Spinal cord (tissue), 10 donors: Measurements from ENCODE around the gene SERPINC1. TPM values are rescaled to one million over a fixed set of nuclear protein-coding genes. Genes with fewer than 3 reads are reported as not detected.

ENCODE experiments used
- DNase-seq, 6 donors: peaks; one replicate each; pipeline versions ENCODE4 v3.0.0 to v3.0.0-alpha.2; 2013 to 2015; ENCODE audit warnings: low spot score in 6 of 6, low read depth in 4 of 6
- H3K27ac ChIP-seq: one replicate; pipeline ENCODE4 v1.5.1; 2013; ENCODE audit warnings: low read depth, low read length, control low read depth
- H3K27me3 ChIP-seq: one replicate; pipeline ENCODE4 v1.6.1; 2013; ENCODE audit warnings: low read length; ENCODE audit not compliant: control insufficient read depth, insufficient read depth
- H3K36me3 ChIP-seq: one replicate; pipeline ENCODE4 v1.6.1; 2013; ENCODE audit warnings: low read length; ENCODE audit not compliant: control insufficient read depth, insufficient read depth
- H3K4me1 ChIP-seq: one replicate; pipeline ENCODE4 v1.6.1; 2013; ENCODE audit warnings: low read length; ENCODE audit not compliant: control insufficient read depth, insufficient read depth
- H3K4me3 ChIP-seq: one replicate; pipeline ENCODE4 v1.5.1; 2013; ENCODE audit warnings: low read depth, low read length, control low read depth
- H3K9me3 ChIP-seq: one replicate; pipeline ENCODE4 v1.6.1; 2013; ENCODE audit warnings: low read length; ENCODE audit not compliant: control insufficient read depth, insufficient read depth
- WGBS: methylation state at CpG from one replicate; pipeline ENCODE4 v1.1.5; 2013; ENCODE audit warnings: missing lambda C conversion rate; ENCODE audit not compliant: insufficient coverage; 5-methylcytosine and 5-hydroxymethylcytosine counted together
- polyA plus RNA-seq, 2 donors: library from polyadenylated mRNA; unstranded; fragments of 120-200 nt; gene quantifications; one replicate each; pipeline ENCODE4 v1.2.1, GENCODE V29; 2013; ENCODE audit not compliant: insufficient read length in 2 of 2
- small RNA-seq: library from RNA; depleted of rRNA; stranded (forward); fragments of <200 nt; gene quantifications from one replicate; pipeline ENCODE3, GENCODE V24; 2014; ENCODE audit warnings: low replicate concordance
- total RNA-seq, 2 donors: library from RNA; depleted of rRNA in 1 of 2; stranded (reverse); fragments of 120-200 nt in 1 of 2; fragments of >200 nt in 1 of 2; gene quantifications; one replicate each; pipeline versions ENCODE4 v1.2.3 to v1.2.4, GENCODE V29; 2013 to 2014
- donor health status: healthy.

SERPINC1 gene
- total and polyA plus RNA-seq, 4 donors = 0.18 to 0.99 (median 0.55) TPM; not detected in 1

GRCh38 chr1:173856903-173857302 is 60.2 kb downstream of the SERPINC1 start:
- Histone ChIP-seq H3K4me1 (no peaks in the 10 kb centered on the region), H3K4me3 (no peak overlapping the region)
- no CpG with 5 or more reads among the region's 2 CpGs for WGBS

GRCh38 chr1:173856014-173856413 is 61.1 kb downstream of the SERPINC1 start:
- Histone ChIP-seq H3K9me3 (no peaks in the 10 kb centered on the region), H3K4me3 (no peak overlapping the region), H3K4me1 (no peaks in the 10 kb centered on the region), H3K27ac (no peak overlapping the region), H3K27me3 (no peaks in the 10 kb centered on the region), H3K36me3 (peaks cover 22% of the 10 kb centered on the region)
- DNase-seq = no peak
- 80% methylated on average over 1 of the region's 1 CpG for WGBS

More at GRCh38 chr1:173856903-173857302, 60.2 kb downstream of the SERPINC1 start:
- no peak overlapping the region for H3K27ac ChIP-seq
- peaks cover 29% of the 10 kb centered on the region for H3K36me3 ChIP-seq
- no peak for DNase-seq
- no peaks in the 10 kb centered on the region for H3K27me3 ChIP-seq
- no peaks in the 10 kb centered on the region for H3K9me3 ChIP-seq

Small RNAs within 50 kb of the gene (small RNA-seq; reads per million reads assigned to genes)
- gene RNA5SP67 = not detected

Other genes starting within 250 kb of the SERPINC1 start
- 1 to 10 TPM; 8.8 to 9.7 TPM for gene ANKRD45, start 247.5 kb downstream of the SERPINC1 start, total RNA-seq
- gene ANKRD45, start 247.5 kb downstream of the SERPINC1 start, polyA plus RNA-seq = 10 to 100 TPM in 1 of 2 donors, 1 to 10 TPM in 1; 9.6 to 15.4 TPM
- 10 to 100 TPM; 27.5 to 35.0 TPM for gene KLHL20, start 202.3 kb downstream of the SERPINC1 start, total RNA-seq
- gene KLHL20, start 202.3 kb downstream of the SERPINC1 start, polyA plus RNA-seq = 10 to 100 TPM; 22.3 to 28.0 TPM
- 10 to 100 TPM; 17.1 to 18.5 TPM for gene DARS2, start 92.7 kb downstream of the SERPINC1 start, total RNA-seq
- 10 to 100 TPM; 15.9 to 18.3 TPM for gene DARS2, start 92.7 kb downstream of the SERPINC1 start, polyA plus RNA-seq
- gene CENPL, start 92.4 kb downstream of the SERPINC1 start, total RNA-seq = 10 to 100 TPM; 13.9 to 19.6 TPM
- gene CENPL, start 92.4 kb downstream of the SERPINC1 start, polyA plus RNA-seq = 1 to 10 TPM; 7.1 to 8.5 TPM
- 100 to 1,000 TPM; 230 to 417 TPM for gene GAS5, start 49.3 kb downstream of the SERPINC1 start, total RNA-seq
- 100 to 1,000 TPM; 295 to 304 TPM for gene GAS5, start 49.3 kb downstream of the SERPINC1 start, polyA plus RNA-seq
- 10 to 100 TPM; 26.3 to 27.9 TPM for gene ZBTB37, start 48.9 kb downstream of the SERPINC1 start, total RNA-seq
- gene ZBTB37, start 48.9 kb downstream of the SERPINC1 start, polyA plus RNA-seq = 1 to 10 TPM; 8.5 to 8.7 TPM
- 10 to 100 TPM; 33.2 to 35.6 TPM for gene RC3H1, start 105.0 kb upstream of the SERPINC1 start, total RNA-seq
- gene RC3H1, start 105.0 kb upstream of the SERPINC1 start, polyA plus RNA-seq = 10 to 100 TPM; 10.8 to 13.7 TPM
- 100 to 1,000 TPM in 1 of 2 donors, 10 to 100 TPM in 1; 79.5 to 128 TPM for gene RABGAP1L, start 242.2 kb upstream of the SERPINC1 start, total RNA-seq
- gene RABGAP1L, start 242.2 kb upstream of the SERPINC1 start, polyA plus RNA-seq = 10 to 100 TPM; 33.7 to 44.8 TPM